Fibroblast of lung (primary cell): ENCODE data around the gene TRAF3. TPM values are rescaled to one million over a fixed set of nuclear protein-coding genes. Genes with fewer than 3 reads are reported as not detected.

ENCODE experiments used
- DNase-seq, 2 donors: peaks; one replicate each; pipeline versions ENCODE4 v3.0.0 to v3.0.0-alpha.2; 2010; ENCODE audit warnings: low read depth in 2 of 2
- H2AFZ ChIP-seq: 2 replicates; pipeline ENCODE4 v1.5.1; 2012; ENCODE audit warnings: low read length, control low read depth, inconsistent platforms
- H3K27ac ChIP-seq: 2 replicates; pipeline ENCODE4 v1.5.1; 2011; ENCODE audit warnings: low read length, control low read depth; ENCODE audit not compliant: insufficient read depth
- H3K27me3 ChIP-seq: 2 replicates; pipeline ENCODE4 v1.5.1; 2011; ENCODE audit warnings: mild to moderate bottlenecking, low read length; ENCODE audit not compliant: control insufficient read depth, insufficient read depth
- H3K36me3 ChIP-seq: 2 replicates; pipeline ENCODE4 v1.5.1; 2011; ENCODE audit warnings: low read length; ENCODE audit not compliant: control insufficient read depth, insufficient read depth
- H3K4me1 ChIP-seq: 2 replicates; pipeline ENCODE4 v1.5.1; 2011; ENCODE audit warnings: low read length; ENCODE audit not compliant: control insufficient read depth, insufficient read depth; ENCODE audit errors: extremely low read depth
- H3K4me2 ChIP-seq: 2 replicates; pipeline ENCODE4 v1.5.1; 2011; ENCODE audit warnings: low read length, control low read depth; ENCODE audit not compliant: insufficient read depth; ENCODE audit errors: extremely low read depth
- H3K4me3 ChIP-seq, 4 experiments: fragments of 200-600 bp in 1 of 4; sonication (generic) in 1 of 4; replicated peaks in 1 of 4; 2 replicates each; pipeline ENCODE4 v1.5.1; 2011 to 2016; ENCODE audit warnings: low read length in 4 of 4, low read depth in 3 of 4, mild to moderate bottlenecking in 3 of 4, control low read depth in 2 of 4, inconsistent platforms in 1 of 4, mixed read lengths in 1 of 4; ENCODE audit not compliant: insufficient read depth in 1 of 4; ENCODE audit errors: control extremely low read depth in 1 of 4
- H3K79me2 ChIP-seq: 2 replicates; pipeline ENCODE4 v1.5.1; 2012; ENCODE audit warnings: mild to moderate bottlenecking, low read length, inconsistent platforms; ENCODE audit not compliant: control insufficient read depth, insufficient read depth
- H3K9ac ChIP-seq: 2 replicates; pipeline ENCODE4 v1.5.1; 2011; ENCODE audit warnings: mild to moderate bottlenecking, low read length, control low read depth; ENCODE audit not compliant: insufficient read depth
- H3K9me3 ChIP-seq: 2 replicates; pipeline ENCODE4 v1.5.1; 2012; ENCODE audit warnings: low read depth, low read length; ENCODE audit not compliant: control insufficient read depth, insufficient read depth
- H4K20me1 ChIP-seq: 2 replicates; pipeline ENCODE4 v1.5.1; 2011; ENCODE audit warnings: low read length; ENCODE audit not compliant: control insufficient read depth, insufficient read depth; ENCODE audit errors: extremely low read depth
- CTCF ChIP-seq, 2 donors: IDR thresholded peaks in 1 of 2; conservative IDR thresholded peaks in 1 of 2; 1 replicate in 1 of 2; 2 replicates in 1 of 2; pipeline ENCODE4 v1.5.1; 2011 to 2012; ENCODE audit warnings: low read length in 2 of 2, control low read depth in 1 of 2, inconsistent platforms in 1 of 2, low read depth in 1 of 2, mild to moderate bottlenecking in 1 of 2
- EZH2 ChIP-seq: IDR thresholded peaks from 2 replicates; pipeline ENCODE4 v1.5.1; 2012; ENCODE audit warnings: low read length, control low read depth, mild to moderate bottlenecking; ENCODE audit errors: missing control alignments
- polyA plus RNA-seq, 2 donors: library from polyadenylated mRNA; depleted of rRNA in 1 of 2; stranded (reverse) in 1 of 2; unstranded in 1 of 2; fragments of >200 nt; gene quantifications; 2 replicates each; pipeline ENCODE4 v1.2.1, GENCODE V29; 2011 to 2012; ENCODE audit warnings: missing spikeins in 1 of 2
- total RNA-seq: library from RNA; depleted of rRNA; stranded (reverse); fragments of >200 nt; gene quantifications from 2 replicates; pipeline ENCODE4 v1.2.1, GENCODE V29; 2014

The TRAF3 gene
- total and polyA plus RNA-seq, 2 donors (not counting 1 experiment from before 2014, with no cell fraction given), result 12.1 to 14.4 TPM

- Histone ChIP-seq H3K27me3 (no peaks in the 10 kb centered on the region), H3K4me2 (no peak overlapping the region), H3K27ac (no peak overlapping the region), H3K9me3 (no peaks in the 10 kb centered on the region), H4K20me1 (no peaks in the 10 kb centered on the region), H3K4me3 (no peak overlapping the region), H3K9ac (no peak overlapping the region), H3K4me1 (no peaks in the 10 kb centered on the region), H2AFZ (no peak overlapping the region), H3K79me2 (no peaks in the 10 kb centered on the region), H3K36me3 (peaks cover 3% of the 10 kb centered on the region)
- TF ChIP-seq CTCF (conservative IDR thresholded peaks at IDR 0.05 in 1 of 2, IDR thresholded peaks at IDR 0.05 in 1 of 2; ENCODE audit: low read depth in 1 of 2, low read length in 2 of 2), result no peak
- no peak for TF ChIP-seq EZH2
- DNase-seq, result no peak
Observed at GRCh38 chr14:102911541-102911951, 134.3 kb downstream of the TRAF3 start.

GRCh38 chr14:102911991-102912761 is 134.9 kb downstream of the TRAF3 start:
- DNase-seq, result no peak
- H3K4me2 ChIP-seq, result no peak overlapping the region
- H3K4me3 ChIP-seq, result no peak overlapping the region
- no peaks in the 10 kb centered on the region for H3K79me2 ChIP-seq
- peaks cover 2% of the 10 kb centered on the region for H3K36me3 ChIP-seq
- H2AFZ ChIP-seq, result no peak overlapping the region
- H4K20me1 ChIP-seq, result no peaks in the 10 kb centered on the region
- no peak overlapping the region for H3K27ac ChIP-seq
- no peaks in the 10 kb centered on the region for H3K9me3 ChIP-seq
- no peaks in the 10 kb centered on the region for H3K4me1 ChIP-seq
- no peak for TF ChIP-seq CTCF (conservative IDR thresholded peaks at IDR 0.05 in 1 of 2, IDR thresholded peaks at IDR 0.05 in 1 of 2; ENCODE audit: low read depth in 1 of 2, low read length in 2 of 2)
- no peak for TF ChIP-seq EZH2
- H3K9ac ChIP-seq, result no peak overlapping the region
- H3K27me3 ChIP-seq, result no peaks in the 10 kb centered on the region

- H4K20me1 ChIP-seq, result no peaks in the 10 kb centered on the region
- TF ChIP-seq EZH2 (no peak), CTCF (conservative IDR thresholded peaks at IDR 0.05 in 1 of 2, IDR thresholded peaks at IDR 0.05 in 1 of 2; ENCODE audit: low read depth in 1 of 2, low read length in 2 of 2) (no peak)
Observed at GRCh38 chr14:102913341-102914211, 136.3 kb downstream of the TRAF3 start.

More at GRCh38 chr14:102913341-102914211, 136.3 kb downstream of the TRAF3 start:
- Histone ChIP-seq H3K27me3 (no peaks in the 10 kb centered on the region), H3K27ac (no peak overlapping the region), H2AFZ (no peak overlapping the region), H3K4me3 (no peak overlapping the region), H3K9me3 (no peaks in the 10 kb centered on the region), H3K36me3 (no peaks in the 10 kb centered on the region), H3K4me2 (no peak overlapping the region), H3K9ac (no peak overlapping the region), H3K4me1 (no peaks in the 10 kb centered on the region), H3K79me2 (no peaks in the 10 kb centered on the region)
- no peak for DNase-seq
